ENCODE results near the gene NAA60. TPM values are rescaled to one million over a fixed set of nuclear protein-coding genes. Genes with fewer than 3 reads are reported as not detected.
A peak's percentile ranks its signal among the peaks of the same experiment; 100 is the strongest.

Gene NAA60
- total RNA-seq, 1 donor from 2014 or later, result 75.5 TPM

DNA sequence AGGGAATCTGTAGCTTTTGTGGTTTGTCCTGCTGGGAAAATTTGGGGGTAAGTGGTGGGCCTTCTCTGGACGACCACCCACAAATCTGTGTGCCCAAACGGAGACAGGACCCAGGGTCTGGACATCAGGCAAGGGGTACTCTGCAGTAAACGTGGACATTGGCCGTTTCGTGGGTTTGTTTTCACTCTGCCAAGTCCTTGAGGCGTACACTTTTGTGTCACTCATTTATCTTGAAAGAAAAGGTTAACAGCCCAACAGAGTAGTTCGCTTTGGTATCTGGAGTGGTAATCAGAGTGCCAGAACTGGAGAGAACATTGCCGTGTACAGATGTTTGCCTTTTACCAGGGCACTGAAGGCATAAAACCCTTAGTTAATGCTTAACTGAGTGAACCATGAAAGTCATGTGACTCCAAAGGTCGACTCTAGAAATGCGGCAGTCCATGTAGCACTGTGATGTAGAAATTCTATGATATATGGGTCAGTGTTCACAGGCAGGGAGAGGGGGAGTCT, 15.4 kb downstream of the NAA60 start:
- Mint-ChIP-seq H3K9me3 (ENCODE audit: unreplicated experiment) (peaks cover 4% of the 10 kb centered on the region), H3K27ac (ENCODE audit: unreplicated experiment) (peak overlapping the region; percentile 96), H3K27me3 (ENCODE audit: unreplicated experiment) (peaks cover 22% of the 10 kb centered on the region), H3K36me3 (ENCODE audit: low read depth, unreplicated experiment) (peaks cover 12% of the 10 kb centered on the region), H3K4me3 (ENCODE audit: unreplicated experiment) (peak overlapping the region; percentile 95), H3K4me1 (ENCODE audit: unreplicated experiment) (peaks cover 47% of the 10 kb centered on the region)
- TF ChIP-seq CTCF (IDR thresholded peaks at IDR 0.05; ENCODE audit: unreplicated experiment), result no peak
- DNase-seq (ENCODE audit: low spot score), result no peak

- Mint-ChIP-seq H3K4me3 (ENCODE audit: unreplicated experiment) (peak overlapping the region; percentile 95), H3K4me1 (ENCODE audit: unreplicated experiment) (peaks cover 46% of the 10 kb centered on the region), H3K27me3 (ENCODE audit: unreplicated experiment) (peaks cover 23% of the 10 kb centered on the region), H3K27ac (ENCODE audit: unreplicated experiment) (peak overlapping the region; percentile 96), H3K9me3 (ENCODE audit: unreplicated experiment) (peaks cover 4% of the 10 kb centered on the region), H3K36me3 (ENCODE audit: low read depth, unreplicated experiment) (peaks cover 12% of the 10 kb centered on the region)
- no peak for DNase-seq (ENCODE audit: low spot score)
- no peak for TF ChIP-seq CTCF (IDR thresholded peaks at IDR 0.05; ENCODE audit: unreplicated experiment)
Observed at GRCh38 chr16:3459401-3460090, 16.1 kb downstream of the NAA60 start.

DNA sequence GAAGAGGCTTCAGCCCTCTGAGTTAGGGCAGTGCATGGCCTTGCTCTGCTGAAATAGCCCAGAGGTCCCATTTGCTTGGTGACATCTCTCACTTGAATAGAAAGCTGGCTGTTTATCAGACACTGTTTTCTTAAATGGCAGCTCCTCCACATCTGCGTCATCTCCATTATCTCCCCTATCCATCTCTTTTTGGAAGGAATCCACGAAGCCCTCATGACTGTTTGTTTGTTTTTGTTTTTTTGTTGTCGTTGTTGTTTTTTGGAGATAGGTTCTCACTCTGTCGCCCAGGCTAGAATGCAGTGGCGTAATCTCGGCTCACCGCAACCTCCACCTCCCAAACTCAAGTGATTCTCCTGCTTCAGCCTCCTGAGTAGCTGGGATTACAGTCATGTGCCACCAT, 16.6 kb downstream of the NAA60 start:
- peak overlapping the region; percentile 90 for H3K27ac Mint-ChIP-seq (ENCODE audit: unreplicated experiment)
- TF ChIP-seq CTCF (IDR thresholded peaks at IDR 0.05; ENCODE audit: unreplicated experiment), result no peak
- peak overlapping the region; percentile 95 for H3K4me3 Mint-ChIP-seq (ENCODE audit: unreplicated experiment)
- peaks cover 47% of the 10 kb centered on the region for H3K4me1 Mint-ChIP-seq (ENCODE audit: unreplicated experiment)
- DNase-seq (ENCODE audit: low spot score), result no peak
- peaks cover 12% of the 10 kb centered on the region for H3K36me3 Mint-ChIP-seq (ENCODE audit: low read depth, unreplicated experiment)
- H3K27me3 Mint-ChIP-seq (ENCODE audit: unreplicated experiment), result peaks cover 23% of the 10 kb centered on the region
- peaks cover 4% of the 10 kb centered on the region for H3K9me3 Mint-ChIP-seq (ENCODE audit: unreplicated experiment)

- no peak for TF ChIP-seq CTCF (IDR thresholded peaks at IDR 0.05; ENCODE audit: unreplicated experiment)
- peaks cover 52% of the 10 kb centered on the region for H3K4me1 Mint-ChIP-seq (ENCODE audit: unreplicated experiment)
- no peak for DNase-seq (ENCODE audit: low spot score)
- peaks cover 12% of the 10 kb centered on the region for H3K36me3 Mint-ChIP-seq (ENCODE audit: low read depth, unreplicated experiment)
- H3K9me3 Mint-ChIP-seq (ENCODE audit: unreplicated experiment), result peaks cover 4% of the 10 kb centered on the region
- no peak overlapping the region for H3K27ac Mint-ChIP-seq (ENCODE audit: unreplicated experiment)
- peaks cover 25% of the 10 kb centered on the region for H3K27me3 Mint-ChIP-seq (ENCODE audit: unreplicated experiment)
- H3K4me3 Mint-ChIP-seq (ENCODE audit: unreplicated experiment), result peak overlapping the region; percentile 95
Observed at GRCh38 chr16:3460585-3460984, 17.1 kb downstream of the NAA60 start.

DNA sequence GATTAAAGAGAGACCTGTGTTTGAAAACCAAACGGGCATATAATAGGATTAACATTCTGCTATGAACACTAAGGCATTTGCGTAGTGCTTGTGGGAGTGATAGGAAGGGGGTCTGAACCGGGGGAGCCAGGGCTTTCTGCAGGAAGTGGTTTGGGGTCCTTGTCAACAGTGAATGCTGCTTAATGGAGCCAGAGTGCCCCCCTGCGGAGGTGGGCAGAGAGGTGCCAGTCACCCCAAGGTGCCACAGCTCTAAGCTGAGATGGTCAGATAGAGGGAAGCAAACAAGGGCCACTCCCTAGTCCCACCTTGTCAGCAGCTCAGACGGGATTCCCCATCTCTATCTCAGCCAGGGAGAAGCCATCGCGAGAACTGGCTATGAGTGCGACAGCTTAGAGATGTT, 17.7 kb downstream of the NAA60 start:
- no peak overlapping the region for H3K27ac Mint-ChIP-seq (ENCODE audit: unreplicated experiment)
- peaks cover 25% of the 10 kb centered on the region for H3K27me3 Mint-ChIP-seq (ENCODE audit: unreplicated experiment)
- H3K4me3 Mint-ChIP-seq (ENCODE audit: unreplicated experiment), result peak overlapping the region; percentile 56
- peaks cover 50% of the 10 kb centered on the region for H3K4me1 Mint-ChIP-seq (ENCODE audit: unreplicated experiment)
- no peak for TF ChIP-seq CTCF (IDR thresholded peaks at IDR 0.05; ENCODE audit: unreplicated experiment)
- peaks cover 4% of the 10 kb centered on the region for H3K9me3 Mint-ChIP-seq (ENCODE audit: unreplicated experiment)
- H3K36me3 Mint-ChIP-seq (ENCODE audit: low read depth, unreplicated experiment), result peaks cover 12% of the 10 kb centered on the region
- DNase-seq (ENCODE audit: low spot score), result no peak
